HG03159 (cell line): Measurements from ENCODE around the gene CDC42EP5.

Source experiments
- ATAC-seq: cut with Tn5 transposase; IDR thresholded peaks from one replicate; pipeline ENCODE4 v1.9.1; 2021; ENCODE audit warnings: mild to moderate bottlenecking, moderate library complexity; ENCODE audit not compliant: unreplicated experiment

Gene CDC42EP5

GRCh38 chr19:54428323-54429175 is 44.5 kb downstream of the CDC42EP5 start:
- ATAC-seq, result no peak

DNA sequence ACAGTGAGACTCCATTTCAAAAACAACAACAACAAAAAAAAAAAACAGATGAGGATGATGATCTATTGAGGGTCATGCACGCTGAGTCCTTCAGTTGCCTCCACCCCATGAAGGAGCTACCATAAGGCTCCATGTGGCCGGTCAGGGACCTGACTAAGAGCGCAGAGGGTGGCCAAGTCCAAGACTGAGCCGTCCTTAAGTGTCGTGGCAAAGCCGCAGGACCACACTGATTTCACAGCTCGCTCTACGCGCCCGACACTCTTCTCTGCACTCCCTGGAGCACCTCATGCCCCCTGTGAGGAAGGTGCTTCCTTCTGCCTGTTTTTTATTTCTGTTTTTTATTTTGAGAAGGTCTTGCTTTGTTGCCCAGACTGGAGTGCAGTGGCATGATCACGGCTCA is 45.5 kb downstream of the CDC42EP5 start:
- ATAC-seq, result no peak

DNA sequence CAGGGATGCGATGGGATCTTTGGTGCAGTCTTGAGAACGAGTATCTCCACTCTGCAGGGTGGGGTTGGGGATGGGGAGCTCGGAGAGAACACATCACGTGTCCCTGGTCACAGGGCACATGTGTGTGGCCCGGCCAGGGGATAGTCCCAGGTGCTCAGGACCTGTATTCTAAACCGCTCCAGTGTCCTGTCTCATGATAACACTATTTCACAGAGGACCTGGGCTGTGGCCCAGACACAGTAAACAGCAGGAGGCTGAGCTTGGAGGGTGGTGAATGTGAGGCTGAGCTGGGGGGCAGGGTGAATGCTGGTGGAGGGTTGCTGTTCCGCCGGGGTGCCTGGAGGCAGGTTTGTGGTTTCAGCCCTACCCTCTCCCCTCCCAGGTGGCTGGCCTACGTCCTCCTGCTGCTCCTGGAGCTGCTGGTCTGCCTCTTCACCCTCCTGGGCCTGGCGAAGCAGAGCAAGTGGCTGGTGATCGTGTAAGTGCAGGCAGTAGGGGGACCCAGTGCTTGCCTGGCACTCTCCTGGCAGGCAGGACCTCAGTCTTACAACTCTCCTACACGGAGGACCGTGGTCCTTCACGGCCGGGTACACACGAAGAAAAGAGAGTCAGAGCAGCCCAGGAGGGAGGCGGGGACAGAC is 46.7 kb downstream of the CDC42EP5 start:
- ATAC-seq, result no peak

DNA sequence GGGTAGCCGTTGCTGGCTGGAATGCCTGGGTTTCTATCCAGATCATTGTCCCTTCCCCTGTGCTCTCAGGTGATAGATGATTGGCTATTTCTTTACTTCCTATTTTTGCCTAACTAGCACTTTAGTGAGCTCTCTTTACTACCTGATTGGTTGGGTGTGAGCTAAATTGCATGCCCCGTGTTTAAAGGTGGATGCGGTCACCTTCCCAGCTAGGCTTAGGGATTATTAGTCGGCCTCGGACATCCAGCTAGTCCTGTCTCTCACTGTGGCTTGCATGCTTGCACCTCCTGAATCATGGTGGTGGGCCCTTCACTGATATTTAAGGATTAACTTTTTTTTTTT is 47.7 kb downstream of the CDC42EP5 start:
- ATAC-seq, result no peak

DNA sequence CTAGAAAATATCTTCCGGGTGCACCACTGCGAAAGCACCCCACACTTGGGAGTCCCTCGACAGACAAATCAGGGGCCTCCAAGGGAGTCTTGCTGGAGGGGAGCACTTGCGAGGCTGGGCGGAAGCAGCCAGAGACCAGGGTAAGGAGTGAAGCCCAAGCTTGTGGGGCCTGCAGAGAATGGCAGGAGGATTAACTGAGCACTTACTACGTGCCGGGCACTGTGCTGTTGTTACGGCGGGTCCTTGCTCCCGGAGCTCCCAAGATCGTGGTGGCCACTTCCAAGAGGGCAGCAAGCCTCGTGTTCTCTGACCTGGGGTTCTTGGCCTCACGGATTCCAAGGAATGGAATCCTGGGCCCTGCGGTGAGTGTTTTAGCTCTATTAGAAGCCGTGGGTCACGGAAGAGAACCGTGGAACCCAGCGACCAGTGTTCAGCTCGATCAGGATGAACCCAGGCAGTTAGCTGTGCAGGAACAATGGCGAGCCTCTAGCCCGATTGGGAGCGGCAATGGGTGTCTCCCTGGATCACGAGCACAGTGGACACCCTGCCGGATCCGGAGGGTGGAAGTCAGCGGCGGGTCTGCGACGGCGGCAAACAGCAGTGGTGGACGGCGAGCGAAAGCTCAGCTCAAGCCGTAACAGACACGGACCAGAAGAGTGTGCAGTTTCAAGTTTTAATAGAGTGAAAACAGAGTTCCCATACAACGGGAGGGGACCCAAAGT is 48.3 kb downstream of the CDC42EP5 start:
- no peak for ATAC-seq

- ATAC-seq, result no peak
Measured at GRCh38 chr19:54424201-54424600, 48.9 kb downstream of the CDC42EP5 start.

- no peak for ATAC-seq
Measured at GRCh38 chr19:54422136-54422535, 51.0 kb downstream of the CDC42EP5 start.

- ATAC-seq, result no peak
Measured at GRCh38 chr19:54421521-54421920, 51.6 kb downstream of the CDC42EP5 start.

DNA sequence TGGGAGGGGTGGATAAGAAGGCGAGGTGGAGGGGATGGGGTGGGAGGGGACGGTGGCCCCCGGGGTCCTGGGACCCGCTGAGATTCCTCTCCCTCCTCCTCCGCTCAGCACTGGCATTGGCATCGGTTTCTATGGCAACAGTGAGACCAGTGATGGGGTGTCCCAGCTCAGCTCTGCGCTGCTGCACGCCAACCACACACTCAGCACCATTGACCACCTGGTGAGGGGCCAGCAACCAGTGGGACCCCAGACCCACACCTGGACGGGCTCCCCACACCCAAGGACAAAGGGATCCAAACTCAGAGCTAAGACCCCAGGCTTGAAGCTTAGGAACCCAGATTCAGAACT is 52.0 kb downstream of the CDC42EP5 start:
- ATAC-seq, result no peak

GRCh38 chr19:54420383-54421168 is 52.5 kb downstream of the CDC42EP5 start:
- ATAC-seq, result no peak

DNA sequence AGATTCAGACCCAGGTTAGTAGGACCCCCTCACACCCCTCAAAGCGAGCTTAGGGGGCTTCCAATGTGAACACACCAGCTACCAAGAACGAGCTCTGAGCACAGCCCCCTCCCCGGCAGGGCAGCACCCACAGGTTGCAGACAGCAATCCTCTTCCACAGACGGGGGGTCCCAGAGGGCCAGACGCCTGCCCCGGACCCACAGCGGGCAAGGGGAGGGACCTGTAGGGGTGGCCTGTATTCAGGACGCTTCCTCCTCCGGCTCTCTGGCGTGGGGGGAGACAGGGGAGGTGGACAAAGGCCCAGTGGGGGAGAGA is 53.1 kb downstream of the CDC42EP5 start:
- no peak for ATAC-seq

- ATAC-seq, result no peak
Measured at GRCh38 chr19:54418930-54419800, 53.9 kb downstream of the CDC42EP5 start.

GRCh38 chr19:54418030-54418929 is 54.8 kb downstream of the CDC42EP5 start:
- no peak for ATAC-seq

GRCh38 chr19:54416695-54417491 is 56.2 kb downstream of the CDC42EP5 start:
- ATAC-seq, result no peak

DNA sequence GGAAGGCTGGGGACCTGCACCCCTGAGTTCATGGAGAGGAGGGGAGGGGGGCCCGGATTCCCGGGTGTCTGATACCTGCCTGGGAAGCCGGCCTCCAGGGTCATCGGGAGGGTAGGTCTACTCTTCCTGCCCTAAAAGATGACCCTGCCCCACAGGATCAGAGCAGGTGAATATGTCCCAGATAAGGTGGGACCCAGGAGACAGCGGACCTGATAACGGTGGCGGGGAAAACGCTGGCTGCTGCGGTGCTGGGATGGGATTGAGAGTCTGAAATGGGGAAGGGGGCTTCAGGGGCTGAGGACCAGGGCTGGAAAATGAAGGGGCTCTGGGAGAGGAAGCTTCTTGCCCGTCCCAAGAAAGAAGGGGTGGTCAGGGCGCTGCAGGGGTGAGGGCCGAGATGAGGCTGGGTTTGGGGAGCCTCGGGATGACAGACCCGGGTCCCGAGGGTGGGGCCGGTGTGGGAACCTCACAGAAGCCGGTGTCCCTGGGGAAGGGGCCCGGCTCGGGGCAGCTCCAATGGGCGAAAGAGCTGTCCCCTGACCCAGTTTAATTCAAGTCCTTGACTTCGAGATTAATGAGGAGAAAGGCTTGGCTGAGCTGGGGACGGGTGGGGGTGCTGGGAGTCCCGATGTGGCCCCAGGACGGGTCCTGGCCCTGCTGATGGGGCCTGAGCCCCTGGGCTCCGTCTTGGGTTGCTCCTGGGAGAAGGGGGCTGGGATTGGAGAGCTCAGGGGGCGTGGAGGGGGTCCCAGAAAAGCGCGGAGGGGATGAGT is 57.0 kb downstream of the CDC42EP5 start:
- no peak for ATAC-seq

- ATAC-seq, result no peak
Measured at GRCh38 chr19:54415208-54415900, 57.7 kb downstream of the CDC42EP5 start, which contains the start of gene TTYH1. TSS of gene TTYH1 (plus strand) at chr19:54415464. CDS start at chr19:54415553, 89 bp downstream.
